ENCODE measurements around the gene PRAC2. TPM values are rescaled to one million over a fixed set of nuclear protein-coding genes. Genes with fewer than 3 reads are reported as not detected.

Gene PRAC2
- total RNA-seq, 1 experiment from 2014 or later, result not detected

DNA sequence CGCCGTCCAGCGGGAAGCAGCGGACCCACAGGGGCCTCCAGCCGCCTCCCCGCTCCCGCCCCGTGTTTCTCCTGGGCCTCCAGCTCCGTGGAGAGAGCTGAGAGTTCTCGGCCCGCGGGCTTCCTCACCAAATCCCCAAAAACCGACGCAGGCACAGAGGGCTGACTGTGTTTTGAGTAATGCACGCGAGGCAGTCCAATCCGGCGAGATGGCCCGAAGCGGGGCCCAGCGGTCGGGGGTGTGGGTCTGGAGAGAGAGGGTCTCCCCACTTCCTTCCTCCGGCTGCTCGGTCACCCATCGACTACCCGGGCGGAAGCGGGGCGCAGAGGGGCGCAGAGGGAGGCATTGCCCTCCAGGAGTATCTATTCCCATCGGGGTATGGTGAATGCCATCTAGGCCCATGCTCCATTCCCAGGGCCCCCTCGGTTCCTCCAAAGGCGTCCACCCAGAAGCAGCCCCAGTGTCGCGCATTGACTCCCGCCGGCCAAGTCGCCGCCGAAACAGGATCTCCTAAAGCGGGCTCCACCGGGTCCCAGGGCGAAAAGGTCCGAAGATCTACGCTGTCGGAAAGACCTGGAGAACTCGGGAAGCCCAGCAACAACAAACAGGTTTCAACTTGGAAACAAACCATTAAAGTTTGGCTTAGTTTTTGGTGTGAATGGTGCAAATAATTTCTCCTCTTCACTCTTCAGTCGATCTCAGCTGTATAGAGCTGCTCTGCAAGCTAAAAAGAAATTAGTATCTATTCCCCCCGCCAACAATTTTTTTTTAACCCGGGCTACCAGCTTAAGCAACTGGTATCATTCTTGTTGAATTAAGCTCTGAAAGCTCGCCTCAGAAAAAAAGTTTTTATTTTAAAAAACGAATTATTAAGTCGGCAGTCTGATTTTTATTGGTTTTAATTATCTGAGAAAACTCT is 24.7 kb downstream of the PRAC2 start:
- no TSS peak for BruUV-seq (replicated peaks)
- H3K27me3 Mint-ChIP-seq (ENCODE audit: insufficient read depth, unreplicated experiment), result peaks cover 100% of the 10 kb centered on the region
- no peaks in the 10 kb centered on the region for H3K9me3 Mint-ChIP-seq (ENCODE audit: unreplicated experiment)
- H3K4me1 Mint-ChIP-seq (ENCODE audit: insufficient read depth, unreplicated experiment), result no peaks in the 10 kb centered on the region
- no peaks in the 10 kb centered on the region for H3K36me3 Mint-ChIP-seq (ENCODE audit: insufficient read depth, unreplicated experiment)
- CTCF ChIA-PET, result interaction anchor here (0.6 to 1.0 kb wide), 3 partner anchors 24 to 69 kb away, joined by 3 to 5 read pairs (median 5); no protein-coding TSS in a partner anchor
- POLR2A ChIA-PET, result interaction anchor here (0.8 to 1.0 kb wide), 2 partner anchors 13 to 16 kb away, joined by 3 read pairs; no protein-coding TSS in a partner anchor
- DNase-seq (ENCODE audit: unreplicated experiment), result no peak
- TF ChIP-seq, protein P1, sequence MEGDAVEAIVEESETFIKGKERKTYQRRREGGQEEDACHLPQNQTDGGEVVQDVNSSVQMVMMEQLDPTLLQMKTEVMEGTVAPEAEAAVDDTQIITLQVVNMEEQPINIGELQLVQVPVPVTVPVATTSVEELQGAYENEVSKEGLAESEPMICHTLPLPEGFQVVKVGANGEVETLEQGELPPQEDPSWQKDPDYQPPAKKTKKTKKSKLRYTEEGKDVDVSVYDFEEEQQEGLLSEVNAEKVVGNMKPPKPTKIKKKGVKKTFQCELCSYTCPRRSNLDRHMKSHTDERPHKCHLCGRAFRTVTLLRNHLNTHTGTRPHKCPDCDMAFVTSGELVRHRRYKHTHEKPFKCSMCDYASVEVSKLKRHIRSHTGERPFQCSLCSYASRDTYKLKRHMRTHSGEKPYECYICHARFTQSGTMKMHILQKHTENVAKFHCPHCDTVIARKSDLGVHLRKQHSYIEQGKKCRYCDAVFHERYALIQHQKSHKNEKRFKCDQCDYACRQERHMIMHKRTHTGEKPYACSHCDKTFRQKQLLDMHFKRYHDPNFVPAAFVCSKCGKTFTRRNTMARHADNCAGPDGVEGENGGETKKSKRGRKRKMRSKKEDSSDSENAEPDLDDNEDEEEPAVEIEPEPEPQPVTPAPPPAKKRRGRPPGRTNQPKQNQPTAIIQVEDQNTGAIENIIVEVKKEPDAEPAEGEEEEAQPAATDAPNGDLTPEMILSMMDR (IDR thresholded peaks at IDR 0.05; ENCODE audit: unreplicated experiment), result no peak
- no peak overlapping the region for H3K27ac Mint-ChIP-seq (ENCODE audit: low read depth, unreplicated experiment)
- H3K4me3 Mint-ChIP-seq (ENCODE audit: unreplicated experiment), result no peak overlapping the region
- intact Hi-C loops (cut with micrococcal nuclease), result no loop called here

DNA sequence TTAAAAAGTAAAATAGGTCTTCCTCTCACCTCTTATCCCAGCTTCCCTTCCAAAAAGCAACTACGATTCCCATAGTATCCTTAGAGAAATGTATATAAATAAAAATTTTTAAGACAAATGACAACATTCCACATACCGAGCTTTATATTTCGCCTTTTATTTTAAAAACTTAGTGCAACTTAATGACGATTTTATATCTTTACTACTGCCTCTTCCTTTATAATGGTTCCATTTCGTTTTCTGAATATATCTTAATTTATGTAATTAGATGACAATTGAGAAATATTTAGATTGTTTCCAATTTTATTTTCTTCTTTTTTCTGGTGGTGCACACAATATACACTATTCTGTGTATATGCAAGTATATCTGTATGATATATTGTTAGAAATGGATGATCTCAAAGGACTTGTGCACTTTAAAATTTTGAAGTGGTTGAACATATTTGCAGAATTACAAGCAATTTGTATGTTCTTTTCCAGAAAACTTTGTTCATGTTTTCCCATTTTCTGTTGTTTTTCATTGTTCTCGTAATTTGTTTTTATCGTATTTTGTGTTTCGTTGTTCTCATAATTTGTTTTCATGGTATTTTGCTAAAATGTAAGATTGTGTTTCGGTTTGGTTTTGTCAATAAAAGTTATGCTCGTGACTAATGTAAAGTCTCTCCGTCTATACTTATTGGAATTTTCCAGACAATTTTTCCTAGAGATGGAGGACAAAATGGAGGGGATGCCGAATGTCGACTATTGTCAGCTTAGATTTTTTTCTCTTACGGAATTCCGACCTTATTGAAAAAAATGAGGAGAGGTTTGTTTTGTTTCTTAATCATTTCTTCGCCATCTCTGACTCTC is 26.0 kb downstream of the PRAC2 start:
- BruUV-seq (replicated peaks), result no TSS peak
- intact Hi-C loops (cut with micrococcal nuclease), result no loop called here
- H3K4me3 Mint-ChIP-seq (ENCODE audit: unreplicated experiment), result no peak overlapping the region
- DNase-seq (ENCODE audit: unreplicated experiment), result no peak
- H3K4me1 Mint-ChIP-seq (ENCODE audit: insufficient read depth, unreplicated experiment), result no peaks in the 10 kb centered on the region
- ChIA-PET CTCF (interaction anchor here (0.6 to 1.0 kb wide), 4 partner anchors 25 to 608 kb away, joined by 3 to 5 read pairs (median 4); no protein-coding TSS in a partner anchor), POLR2A (interaction anchor here (1.0 kb wide), 1 partner anchor 12 kb away, joined by 3 read pairs; no protein-coding TSS in a partner anchor)
- H3K36me3 Mint-ChIP-seq (ENCODE audit: insufficient read depth, unreplicated experiment), result no peaks in the 10 kb centered on the region
- TF ChIP-seq, protein P1 (IDR thresholded peaks at IDR 0.05; ENCODE audit: unreplicated experiment), result no peak
- H3K27ac Mint-ChIP-seq (ENCODE audit: low read depth, unreplicated experiment), result no peak overlapping the region
- no peaks in the 10 kb centered on the region for H3K9me3 Mint-ChIP-seq (ENCODE audit: unreplicated experiment)
- H3K27me3 Mint-ChIP-seq (ENCODE audit: insufficient read depth, unreplicated experiment), result peaks cover 100% of the 10 kb centered on the region

GRCh38 chr17:48749621-48750553 is 26.9 kb downstream of the PRAC2 start:
- BruUV-seq (replicated peaks), result no TSS peak
- H3K4me3 Mint-ChIP-seq (ENCODE audit: unreplicated experiment), result no peak overlapping the region
- H3K27ac Mint-ChIP-seq (ENCODE audit: low read depth, unreplicated experiment), result no peak overlapping the region
- no peaks in the 10 kb centered on the region for H3K36me3 Mint-ChIP-seq (ENCODE audit: insufficient read depth, unreplicated experiment)
- no peaks in the 10 kb centered on the region for H3K4me1 Mint-ChIP-seq (ENCODE audit: insufficient read depth, unreplicated experiment)
- peaks cover 100% of the 10 kb centered on the region for H3K27me3 Mint-ChIP-seq (ENCODE audit: insufficient read depth, unreplicated experiment)
- TF ChIP-seq, protein P1 (IDR thresholded peaks at IDR 0.05; ENCODE audit: unreplicated experiment), result no peak
- intact Hi-C loops (cut with micrococcal nuclease), result no loop called here
- POLR2A ChIA-PET, result interaction anchor here (1.4 kb wide), 1 partner anchor 62 kb away, joined by 6 read pairs; no protein-coding TSS in a partner anchor
- no peaks in the 10 kb centered on the region for H3K9me3 Mint-ChIP-seq (ENCODE audit: unreplicated experiment)
- DNase-seq (ENCODE audit: unreplicated experiment), result no peak
- CTCF ChIA-PET, result interaction anchor here (0.8 kb wide), 1 partner anchor 18 kb away, joined by 3 read pairs; no protein-coding TSS in a partner anchor
